GM12878 (cell line): Measurements from ENCODE around the gene DDX27. TPM values are rescaled to one million over a fixed set of nuclear protein-coding genes. Genes with fewer than 3 reads are reported as not detected.

Experiments used
- ATF7 ChIP-seq: fragments of 450-650 bp; IDR thresholded peaks from 2 replicates; pipeline ENCODE4 v1.6.1; 2016; ENCODE audit warnings: low read depth, mild to moderate bottlenecking
- BRCA1 ChIP-seq: IDR thresholded peaks from 2 replicates; pipeline ENCODE4 v1.6.1; 2011; ENCODE audit warnings: low read depth, low read length, improper control_type of control experiment
- CBFB ChIP-seq: IDR thresholded peaks from 2 replicates; pipeline ENCODE4 v1.6.1; 2016; ENCODE audit warnings: antibody characterized with exemption, low read depth
- CEBPB ChIP-seq, 2 experiments: fragments of 150-350 bp in 1 of 2; IDR thresholded peaks; 2 replicates each; pipeline ENCODE4 v1.6.1; 2012 to 2014; ENCODE audit warnings: low read depth in 2 of 2, low read length in 2 of 2, borderline replicate concordance in 1 of 2, inconsistent platforms in 1 of 2
- CEBPZ ChIP-seq: fragments of 150-350 bp; IDR thresholded peaks from 2 replicates; pipeline ENCODE4 v1.6.1; 2016; ENCODE audit warnings: low read depth, low read length
- CHD4 ChIP-seq: fragments of 200-600 bp; sonication (generic); IDR thresholded peaks from 2 replicates; pipeline ENCODE4 v1.6.1; 2016; ENCODE audit warnings: mild to moderate bottlenecking
- HSF1 ChIP-seq: fragments of 150-350 bp; IDR thresholded peaks from 2 replicates; pipeline ENCODE4 v1.6.1; 2014; ENCODE audit warnings: mild to moderate bottlenecking, low read depth, low read length
- JUNB ChIP-seq: IDR thresholded peaks from 2 replicates; pipeline ENCODE4 v1.6.1; 2016; ENCODE audit warnings: antibody characterized with exemption, mild to moderate bottlenecking
- KAT2A ChIP-seq: conservative IDR thresholded peaks from 2 replicates; pipeline ENCODE4 v1.6.1; 2011; ENCODE audit warnings: low read depth, low read length; ENCODE audit not compliant: control insufficient read depth
- LARP7 ChIP-seq: fragments of 450-650 bp; IDR thresholded peaks from 2 replicates; pipeline ENCODE4 v1.6.1; 2017; ENCODE audit warnings: mild to moderate bottlenecking
- NFYA ChIP-seq: IDR thresholded peaks from 2 replicates; pipeline ENCODE4 v1.6.1; 2011; ENCODE audit warnings: low read depth, mild to moderate bottlenecking, low read length, improper control_type of control experiment, borderline replicate concordance
- PAX8 ChIP-seq: fragments of 450-650 bp; IDR thresholded peaks from 2 replicates; pipeline ENCODE4 v1.6.1; 2017; ENCODE audit warnings: mild to moderate bottlenecking, moderate library complexity
- POU2F2 ChIP-seq: IDR thresholded peaks from 3 replicates; pipeline ENCODE4 v1.6.1; 2011; ENCODE audit warnings: low read depth, mild to moderate bottlenecking, low read length, borderline replicate concordance
- RAD21 ChIP-seq: IDR thresholded peaks from 2 replicates; pipeline ENCODE4 v1.6.1; 2011; ENCODE audit warnings: mild to moderate bottlenecking, low read depth, low read length, moderate library complexity; ENCODE audit not compliant: insufficient read depth
- RELA ChIP-seq: fragments of 450-650 bp; IDR thresholded peaks from 2 replicates; pipeline ENCODE4 v1.8.0; 2014; ENCODE audit warnings: borderline replicate concordance; ENCODE audit not compliant: partially characterized antibody
- SPI1 ChIP-seq: IDR thresholded peaks from 2 replicates; pipeline ENCODE4 v1.6.1; 2011; ENCODE audit warnings: low read depth, mild to moderate bottlenecking, low read length, moderate library complexity, borderline replicate concordance; ENCODE audit not compliant: insufficient read depth
- SRF ChIP-seq, 2 experiments: IDR thresholded peaks; 2 replicates each; pipeline ENCODE4 v1.6.1; 2011; ENCODE audit warnings: low read depth in 2 of 2, low read length in 2 of 2, mild to moderate bottlenecking in 1 of 2, moderate library complexity in 1 of 2
- TARDBP ChIP-seq: IDR thresholded peaks from 2 replicates; pipeline ENCODE4 v1.6.1; 2016; ENCODE audit warnings: borderline replicate concordance
- USF2 ChIP-seq: IDR thresholded peaks from 2 replicates; pipeline ENCODE4 v1.6.1; 2011; ENCODE audit warnings: low read depth, low read length, improper control_type of control experiment, borderline replicate concordance
- YY1 ChIP-seq: IDR thresholded peaks from 2 replicates; pipeline ENCODE4 v1.6.1; 2011; ENCODE audit warnings: low read depth, mild to moderate bottlenecking, low read length
- ZBTB4 ChIP-seq: fragments of 450-650 bp; formaldehyde crosslinking; IDR thresholded peaks from 2 replicates; pipeline ENCODE4 v1.4.0; 2022; ENCODE audit warnings: mild to moderate bottlenecking, moderate library complexity
- ZSCAN29 ChIP-seq: fragments of 450-650 bp; IDR thresholded peaks from 2 replicates; pipeline ENCODE4 v1.6.1; 2017; ENCODE audit warnings: mild to moderate bottlenecking, moderate library complexity
- polyA plus RNA-seq, 11 experiments: library from polyadenylated mRNA; depleted of rRNA in 4 of 11; unstranded in 6 of 11; stranded (reverse) in 5 of 11; fragments of >200 nt; fragmentation: Nextera tagmentation in 4 of 11; fragmentation: Illumina TruSeq in 1 of 11; extraction: Ambion mirVana in 4 of 11; extraction: Trizol in 1 of 11; gene quantifications; 1 replicate in 1 of 11; 2 replicates in 10 of 11; pipeline versions ENCODE4 v1.2.1 to v1.2.3, GENCODE V29; 2011 to 2016; ENCODE audit warnings: inconsistent platforms in 2 of 11, missing spikeins in 2 of 11, low read depth in 1 of 11
- total RNA-seq, 4 experiments: library from RNA; depleted of rRNA in 3 of 4; stranded (reverse); fragments of >200 nt in 3 of 4; fragmentation: Illumina TruSeq in 1 of 4; extraction: Trizol in 1 of 4; gene quantifications; 2 replicates each; pipeline versions ENCODE4 v1.2.1 to v1.2.3, GENCODE V29; 2013 to 2021

Gene DDX27
- total and polyA plus RNA-seq, 10 of the 15 experiments (the other 5 are each of a cell fraction or from before 2014, with no cell fraction given) = 19.8 to 78.8 (median 54.9) TPM

GRCh38 chr20:49278036-49278817, 59.0 kb downstream of the DDX27 start, which contains the start of gene ZNFX1 (continued):
- TF ChIP-seq ZSCAN29 (0 out of 2 replicates have a peak, but pooled peaks have one; percentile 16), SRF (IDR thresholded peaks at IDR 0.05; ENCODE audit: low read depth in 2 of 2, low read length in 2 of 2) (no peak), CEBPZ (no peak), ATF7 (0 out of 2 replicates have a peak, but pooled peaks have one; percentile 62), CEBPB (IDR thresholded peaks at IDR 0.05; ENCODE audit: borderline replicate concordance in 1 of 2, low read depth in 2 of 2, low read length in 2 of 2) (no peak), BRCA1 (no peak), LARP7 (peak; percentile 95), YY1 (peak; percentile 98), JUNB (0 out of 2 replicates have a peak, but pooled peaks have one; percentile 31), CHD4 (no peak), CBFB (peak; percentile 99), PAX8 (no peak), RELA (peak; percentile 69), HSF1 (no peak), USF2 (no peak), POU2F2 (peak; percentile 100), NFYA (no peak), KAT2A (no peak), TARDBP (peak; percentile 82), ZBTB4 (no peak), SPI1 (no peak), RAD21 (no peak)
